Activated CD8-positive, alpha-beta T cell treated with anti-CD3 and anti-CD28 coated beads, Interleukin-2, amount 10 ng/mL, durations not matched to agents 7 days and 5 days (primary cell): ENCODE results near the gene ZNF80. TPM values are rescaled to one million over a fixed set of nuclear protein-coding genes. Genes with fewer than 3 reads are reported as not detected.
A peak's percentile ranks its signal among the peaks of the same experiment; 100 is the strongest.
"Not testable (repeated sequence)": the region's sequence is repeated elsewhere in the genome, so short reads cannot be mapped to it uniquely, and the experiment has no call there.

Experiments
- ATAC-seq: fragments of 150-1000 bp; cut with Tn5 transposase; one replicate; pipeline ENCODE4 v1.10.0; 2021; ENCODE audit warnings: moderate library complexity
- CTCF ChIA-PET: fragments of 350-600 bp; sonication (Branson Sonifier 250); formaldehyde crosslinking; loops from one replicate; lab custom pipeline; 2021; ENCODE audit warnings: antibody characterized with exemption; lab: Charles Lee
- POLR2A ChIA-PET: fragments of 350-600 bp; sonication (Branson Sonifier 250); formaldehyde crosslinking; loops from one replicate; lab custom pipeline; 2021; ENCODE audit warnings: antibody characterized with exemption; lab: Charles Lee
- DNase-seq: peaks from one replicate; pipeline ENCODE4 v3.0.0-alpha.2; 2020
- H3K27ac Mint-ChIP-seq: one replicate; pipeline ENCODE4 v1.8.0; 2021; ENCODE audit warnings: mild to moderate bottlenecking, mixed read lengths
- H3K27me3 Mint-ChIP-seq: one replicate; pipeline ENCODE4 v1.8.0; 2021; ENCODE audit warnings: low read depth, mixed read lengths
- H3K36me3 Mint-ChIP-seq: one replicate; pipeline ENCODE4 v1.8.0; 2021; ENCODE audit warnings: low read depth, mixed read lengths
- H3K4me1 Mint-ChIP-seq: one replicate; pipeline ENCODE4 v1.8.0; 2021; ENCODE audit warnings: low read depth, mixed read lengths
- H3K4me3 Mint-ChIP-seq: one replicate; pipeline ENCODE4 v1.8.0; 2021; ENCODE audit warnings: mild to moderate bottlenecking, mixed read lengths
- H3K9me3 Mint-ChIP-seq: one replicate; pipeline ENCODE4 v1.8.0; 2022; ENCODE audit warnings: mixed read lengths; ENCODE audit not compliant: insufficient read depth
- total RNA-seq, 2 experiments: library from RNA; stranded (reverse); gene quantifications; one replicate each; pipeline ENCODE4 v1.2.3, GENCODE V29; 2021

Gene ZNF80
- under 1 TPM; 0.71 to 0.89 TPM for total RNA-seq

- H3K9me3 Mint-ChIP-seq, ATAC-seq, CTCF ChIA-PET, H3K27me3 Mint-ChIP-seq, DNase-seq: not testable (repeated sequence)
- H3K4me1 Mint-ChIP-seq, result peaks cover 53% of the 10 kb centered on the region
- H3K36me3 Mint-ChIP-seq, result peaks cover 24% of the 10 kb centered on the region
- POLR2A ChIA-PET, result interaction anchor here (0.8 kb wide), 1 partner anchor 23 kb away, joined by 5 read pairs; no protein-coding TSS in a partner anchor
- H3K27ac Mint-ChIP-seq, result peak within 1 kb of the TSS; percentile 84
- peak within 1 kb of the TSS; percentile 67 for H3K4me3 Mint-ChIP-seq
Measured at GRCh38 chr3:114237478-114237877, at the start of gene ZNF80. Gene ZNF80, minus strand, starts transcription at chr3:114237578. Its CDS starts 504 bp downstream, at chr3:114237074.

- DNase-seq (no peak), ATAC-seq (no peak)
- Mint-ChIP-seq H3K36me3 (peaks cover 2% of the 10 kb centered on the region), H3K27me3 (no peaks in the 10 kb centered on the region), H3K9me3 (no peaks in the 10 kb centered on the region), H3K4me1 (peaks cover 19% of the 10 kb centered on the region), H3K4me3 (peak overlapping the region; percentile 53), H3K27ac (peak overlapping the region; percentile 87)
- CTCF ChIA-PET, result interaction anchor here (0.7 to 3.9 kb wide), 4 partner anchors 11 to 73 kb away, joined by 4 to 14 read pairs (median 8); no protein-coding TSS in a partner anchor
- POLR2A ChIA-PET, result interaction anchor here (1.4 kb wide), 1 partner anchor 8 kb away, joined by 5 read pairs; the partner anchor contains the start of gene TIGIT
Measured at GRCh38 chr3:114286266-114286665, 48.9 kb upstream of the ZNF80 start.

GRCh38 chr3:114285648-114286230 lies 48.4 kb upstream of the ZNF80 start:
- Mint-ChIP-seq H3K27me3 (no peaks in the 10 kb centered on the region), H3K27ac (peak overlapping the region; percentile 87), H3K9me3 (no peaks in the 10 kb centered on the region), H3K36me3 (peaks cover 2% of the 10 kb centered on the region), H3K4me1 (peaks cover 14% of the 10 kb centered on the region), H3K4me3 (peak overlapping the region; percentile 53)
- ChIA-PET POLR2A (interaction anchor here (0.6 to 1.4 kb wide), 4 partner anchors 9 to 72 kb away, joined by 3 to 15 read pairs (median 4); partner anchors contain the start of gene TIGIT), CTCF (interaction anchor here (0.7 to 3.9 kb wide), 6 partner anchors 11 to 241 kb away, joined by 3 to 14 read pairs (median 4); no protein-coding TSS in a partner anchor)
- DNase-seq (no peak), ATAC-seq (peak; percentile 86)

DNA sequence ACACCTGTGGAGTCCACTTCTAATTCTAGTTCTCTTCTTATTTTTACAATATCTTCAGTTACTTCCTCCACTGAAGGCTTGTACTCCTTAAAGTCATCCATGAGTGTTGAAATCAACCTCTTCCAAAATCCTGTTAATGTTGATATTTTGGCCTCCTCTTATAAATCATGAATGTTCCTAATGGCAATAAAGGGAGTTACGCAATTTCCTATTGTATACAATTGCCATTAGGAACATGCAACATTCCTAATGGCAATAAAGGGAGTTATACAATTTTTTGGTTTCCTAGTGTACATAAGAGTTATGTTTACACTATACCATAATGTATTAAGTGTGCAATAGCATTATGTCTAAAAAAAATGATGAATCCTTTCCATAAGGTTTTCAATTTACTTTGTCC lies 47.3 kb upstream of the ZNF80 start:
- POLR2A ChIA-PET, result interaction anchor here (1.1 kb wide), 1 partner anchor 49 kb away, joined by 4 read pairs; no protein-coding TSS in a partner anchor
- H3K27me3 Mint-ChIP-seq, result no peaks in the 10 kb centered on the region
- no peak overlapping the region for H3K27ac Mint-ChIP-seq
- no peaks in the 10 kb centered on the region for H3K9me3 Mint-ChIP-seq
- H3K4me3 Mint-ChIP-seq, result no peak overlapping the region
- H3K36me3 Mint-ChIP-seq, result peaks cover 2% of the 10 kb centered on the region
- ATAC-seq (no peak), DNase-seq (no peak)
- peaks cover 11% of the 10 kb centered on the region for H3K4me1 Mint-ChIP-seq
- CTCF ChIA-PET, result interaction anchor here (0.7 to 3.9 kb wide), 5 partner anchors 16 to 242 kb away, joined by 3 to 14 read pairs (median 4); no protein-coding TSS in a partner anchor

DNA sequence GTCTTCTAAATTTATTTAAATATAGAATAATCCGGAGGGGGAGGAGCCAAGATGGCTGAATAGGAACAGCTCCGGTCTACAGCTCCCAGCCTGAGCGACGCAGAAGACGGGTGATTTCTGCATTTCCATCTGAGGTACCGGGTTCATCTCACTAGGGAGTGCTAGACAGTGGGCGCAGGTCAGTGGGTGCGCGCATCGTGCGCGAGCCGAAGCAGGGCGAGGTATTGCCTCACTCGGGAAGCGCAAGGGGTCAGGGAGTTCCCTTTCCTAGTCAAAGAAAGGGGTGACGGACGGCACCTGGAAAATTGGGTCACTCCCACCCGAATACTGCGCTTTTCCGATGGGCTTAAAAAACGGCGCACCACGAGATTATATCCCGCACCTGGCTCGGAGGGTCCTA lies 39.5 kb upstream of the ZNF80 start:
- peaks cover 16% of the 10 kb centered on the region for H3K9me3 Mint-ChIP-seq
- H3K27ac Mint-ChIP-seq, H3K27me3 Mint-ChIP-seq, H3K4me1 Mint-ChIP-seq, DNase-seq, POLR2A ChIA-PET, H3K36me3 Mint-ChIP-seq, CTCF ChIA-PET, ATAC-seq, H3K4me3 Mint-ChIP-seq: not testable (repeated sequence)

DNA sequence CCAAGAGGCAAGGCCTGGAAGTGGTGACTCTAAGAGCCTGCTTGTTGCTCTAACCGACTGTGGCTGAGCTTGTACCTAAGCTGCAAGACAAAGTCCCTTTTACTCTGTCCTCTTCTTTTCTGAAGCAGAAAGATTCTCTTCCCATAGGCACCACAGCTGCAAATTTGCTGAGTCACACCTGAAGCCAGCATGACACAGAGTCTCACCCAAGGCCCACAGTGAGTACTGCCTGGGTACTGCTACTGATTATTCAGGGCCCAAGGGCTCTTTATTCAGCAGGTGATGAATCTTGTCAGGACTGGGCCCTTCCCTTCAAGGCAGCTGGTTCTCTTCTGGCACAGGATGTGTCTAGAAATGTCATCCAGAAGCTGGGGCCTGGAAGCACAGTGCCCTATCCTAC lies 37.6 kb upstream of the ZNF80 start:
- Mint-ChIP-seq H3K9me3 (peaks cover 18% of the 10 kb centered on the region), H3K36me3 (peaks cover 11% of the 10 kb centered on the region), H3K27me3 (no peaks in the 10 kb centered on the region), H3K4me3 (no peak overlapping the region), H3K27ac (no peak overlapping the region), H3K4me1 (peaks cover 5% of the 10 kb centered on the region)
- DNase-seq (no peak), ATAC-seq (no peak)
- POLR2A ChIA-PET, result no interaction called here
- CTCF ChIA-PET, result interaction anchor here (0.9 to 2.4 kb wide), 3 partner anchors 16 to 122 kb away, joined by 3 to 10 read pairs (median 3); no protein-coding TSS in a partner anchor

DNA sequence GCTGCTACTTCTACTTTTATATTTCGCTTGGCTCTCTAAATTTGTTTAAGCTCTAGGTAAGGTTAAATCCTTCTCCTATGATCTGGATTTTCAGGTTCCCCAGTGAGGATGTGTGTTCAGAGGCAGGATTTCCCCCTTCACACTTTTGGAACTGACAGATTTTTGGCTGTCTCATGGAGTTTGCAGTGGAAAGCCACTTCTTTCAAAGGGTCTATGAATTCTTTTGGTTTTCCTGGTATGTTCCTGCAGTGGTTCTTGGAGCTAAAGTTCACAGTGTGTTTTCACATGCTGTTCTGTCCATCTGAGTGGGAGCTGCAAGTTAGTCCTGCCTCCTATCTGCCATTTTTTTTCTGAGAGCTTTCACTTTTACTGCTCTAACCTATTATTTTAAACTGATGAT lies 34.9 kb upstream of the ZNF80 start:
- ChIA-PET POLR2A (interaction anchor here (0.7 kb wide), 1 partner anchor 734 kb away, joined by 3 read pairs; no protein-coding TSS in a partner anchor), CTCF (no interaction called here)
- Mint-ChIP-seq H3K4me1 (peaks cover 5% of the 10 kb centered on the region), H3K36me3 (peaks cover 18% of the 10 kb centered on the region), H3K4me3 (no peak overlapping the region), H3K9me3 (peaks cover 31% of the 10 kb centered on the region), H3K27ac (no peak overlapping the region), H3K27me3 (no peaks in the 10 kb centered on the region)
- ATAC-seq (no peak), DNase-seq (no peak)

DNA sequence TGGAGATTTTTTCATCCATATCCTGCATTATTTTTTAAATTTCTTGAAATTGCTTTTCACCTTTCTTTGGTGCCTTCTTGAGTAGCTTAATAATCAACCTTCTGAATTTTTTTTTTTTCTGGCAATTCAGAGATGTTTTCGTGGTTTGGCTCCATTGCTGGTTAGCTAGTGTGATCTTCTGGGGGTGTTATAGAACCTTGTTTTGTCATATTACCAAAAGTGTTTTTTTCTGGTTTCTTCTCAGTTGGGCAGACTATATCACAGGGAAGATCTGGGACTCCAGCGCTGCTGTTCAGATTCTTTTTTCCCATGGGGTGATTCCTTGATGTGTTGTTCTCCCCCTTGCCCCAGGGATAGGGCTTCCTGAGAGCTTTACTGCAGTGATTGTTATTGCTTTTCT lies 32.6 kb upstream of the ZNF80 start:
- Mint-ChIP-seq H3K36me3 (peaks cover 14% of the 10 kb centered on the region), H3K27me3 (no peaks in the 10 kb centered on the region), H3K9me3 (peaks cover 45% of the 10 kb centered on the region), H3K4me3 (no peak overlapping the region), H3K4me1 (peaks cover 3% of the 10 kb centered on the region), H3K27ac (no peak overlapping the region)
- no peak for DNase-seq
- POLR2A ChIA-PET, result no interaction called here
- CTCF ChIA-PET, result interaction anchor here (0.9 to 1.7 kb wide), 6 partner anchors 17 to 114 kb away, joined by 3 to 5 read pairs (median 4); no protein-coding TSS in a partner anchor
- ATAC-seq, result no peak

DNA sequence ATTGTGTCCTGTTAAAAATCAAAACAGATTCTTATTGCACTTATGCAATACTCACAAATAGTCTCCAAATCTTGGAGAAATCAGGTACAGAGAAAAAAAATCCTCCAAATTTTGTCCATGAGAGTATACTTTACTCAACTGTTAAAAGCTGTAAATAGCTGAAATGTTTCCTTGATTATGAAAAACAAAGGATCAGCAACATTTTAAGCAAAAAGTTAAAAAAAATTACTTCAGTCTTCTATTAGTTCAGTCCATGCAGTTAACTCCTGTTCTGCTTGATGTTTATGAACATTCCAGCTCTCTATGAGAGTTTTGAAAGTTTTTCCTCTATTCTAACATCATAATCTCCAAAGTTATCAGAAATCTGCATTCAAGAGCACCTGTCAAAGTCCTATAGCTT lies 22.8 kb upstream of the ZNF80 start:
- Mint-ChIP-seq H3K27me3 (no peaks in the 10 kb centered on the region), H3K36me3 (peaks cover 11% of the 10 kb centered on the region), H3K4me3 (no peak overlapping the region), H3K27ac (no peak overlapping the region), H3K9me3 (peaks cover 25% of the 10 kb centered on the region), H3K4me1 (no peaks in the 10 kb centered on the region)
- DNase-seq (no peak), ATAC-seq (no peak)
- ChIA-PET POLR2A (no interaction called here), CTCF (interaction anchor here (0.7 to 2.3 kb wide), 2 partner anchors 31 to 129 kb away, joined by 3 to 6 read pairs; no protein-coding TSS in a partner anchor)

GRCh38 chr3:114259566-114259965 lies 22.2 kb upstream of the ZNF80 start:
- ATAC-seq, result no peak
- ChIA-PET POLR2A (no interaction called here), CTCF (interaction anchor here (2.3 kb wide), 1 partner anchor 31 kb away, joined by 6 read pairs; no protein-coding TSS in a partner anchor)
- Mint-ChIP-seq H3K27ac (no peak overlapping the region), H3K27me3 (no peaks in the 10 kb centered on the region), H3K4me1 (no peaks in the 10 kb centered on the region), H3K9me3 (peaks cover 19% of the 10 kb centered on the region), H3K36me3 (peaks cover 10% of the 10 kb centered on the region), H3K4me3 (no peak overlapping the region)
- no peak for DNase-seq

DNA sequence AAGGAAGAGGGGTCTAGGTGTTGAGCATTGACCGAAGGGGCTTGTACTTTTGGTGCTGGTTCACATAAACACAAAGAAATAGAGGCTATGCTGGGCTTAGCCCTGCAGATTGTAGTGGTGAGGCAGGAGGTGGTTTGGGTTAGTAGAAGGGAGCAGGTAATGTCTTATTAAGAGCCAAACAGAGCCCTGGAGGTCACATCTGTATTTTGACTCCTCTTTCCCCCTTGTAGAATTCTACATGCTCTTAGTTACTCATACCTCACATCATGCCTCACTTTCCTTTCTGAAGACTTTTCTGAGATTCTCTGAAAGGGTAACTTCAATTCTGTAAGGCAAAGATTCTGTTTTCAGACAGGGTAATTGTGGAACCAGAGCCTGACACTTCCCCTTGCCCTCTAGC lies 16.1 kb upstream of the ZNF80 start:
- no peak for ATAC-seq
- ChIA-PET POLR2A (no interaction called here), CTCF (no interaction called here)
- Mint-ChIP-seq H3K4me3 (no peak overlapping the region), H3K36me3 (peaks cover 2% of the 10 kb centered on the region), H3K27me3 (no peaks in the 10 kb centered on the region), H3K27ac (no peak overlapping the region), H3K4me1 (peaks cover 2% of the 10 kb centered on the region), H3K9me3 (peaks cover 3% of the 10 kb centered on the region)
- no peak for DNase-seq

GRCh38 chr3:114252954-114253353 lies 15.6 kb upstream of the ZNF80 start:
- H3K36me3 Mint-ChIP-seq, result peaks cover 2% of the 10 kb centered on the region
- H3K27ac Mint-ChIP-seq, result no peak overlapping the region
- ATAC-seq (no peak), DNase-seq (no peak)
- no peaks in the 10 kb centered on the region for H3K27me3 Mint-ChIP-seq
- H3K9me3 Mint-ChIP-seq, result no peaks in the 10 kb centered on the region
- H3K4me1 Mint-ChIP-seq, result peaks cover 2% of the 10 kb centered on the region
- ChIA-PET CTCF (no interaction called here), POLR2A (no interaction called here)
- H3K4me3 Mint-ChIP-seq, result no peak overlapping the region
